ENCODE measurements around the gene CHML. TPM values are rescaled to one million over a fixed set of nuclear protein-coding genes. Genes with fewer than 3 reads are reported as not detected.

The CHML gene
- total and polyA plus RNA-seq, 12 donors = 0.30 to 10.0 (median 3.0) TPM

DNA sequence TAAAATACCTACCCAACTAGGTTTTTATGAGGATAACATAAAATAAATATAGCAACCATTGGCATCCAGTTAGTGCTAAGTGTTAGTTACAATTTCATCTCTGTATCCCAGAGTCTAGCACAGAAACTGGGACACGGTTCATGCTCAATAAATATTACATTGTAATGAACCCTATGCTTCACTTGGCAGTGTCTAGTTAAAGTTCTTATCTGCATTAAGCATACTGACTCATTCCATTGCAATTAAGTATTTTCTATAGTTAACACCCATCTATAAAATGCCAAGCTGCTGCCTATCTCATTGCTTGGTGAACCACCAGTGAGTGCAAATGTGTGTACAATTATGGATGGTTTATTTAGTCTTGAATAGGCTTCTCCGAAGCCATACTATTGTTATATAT is 15.2 kb downstream of the CHML start:
- Histone ChIP-seq H3K9me3 (replicated peaks in 1 of 3) (no peaks in the 10 kb centered on the region), H3K4me3 (no peak overlapping the region), H3K4me1 (replicated peaks in 1 of 2) (no peaks in the 10 kb centered on the region), H3K27ac (no peak overlapping the region), H3K27me3 (no peaks in the 10 kb centered on the region), H3K36me3 (replicated peaks in 1 of 2) (no peaks in the 10 kb centered on the region)
- WGBS, 4 donors = 86 to 94% (median 90%) methylated on average over 2 of the region's 2 CpGs
- DNase-seq = no peak
- no peak for TF ChIP-seq CTCF (IDR thresholded peaks at IDR 0.05)
- TF ChIP-seq POLR2A (IDR thresholded peaks at IDR 0.05) = no peak
- intact Hi-C loops (cut with DNase I) = loop anchor here (10.0 kb wide), 1 partner anchor 90 kb away; the partner anchor contains the start of gene KMO (in 2 of the 2)

DNA sequence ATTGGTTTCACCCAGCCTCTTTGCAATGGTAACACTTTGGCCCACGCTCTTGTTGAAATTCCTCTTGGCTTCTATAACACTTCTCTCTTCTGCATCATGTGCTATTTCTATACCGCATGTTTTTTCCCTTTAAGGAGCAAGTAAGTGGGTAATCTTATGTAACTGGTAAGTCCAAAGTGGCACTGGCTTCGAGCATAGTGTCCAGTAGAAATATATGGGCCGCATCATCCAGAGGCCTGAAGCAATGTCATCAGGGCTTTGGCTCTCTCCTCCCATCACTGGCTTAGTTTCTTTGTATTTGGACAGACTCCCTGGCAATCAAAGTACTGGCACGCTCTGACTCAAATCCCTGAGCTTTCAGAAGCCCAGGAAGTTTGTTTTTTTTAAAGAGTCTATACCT is 17.5 kb downstream of the CHML start:
- H3K27ac ChIP-seq = no peak overlapping the region

DNA sequence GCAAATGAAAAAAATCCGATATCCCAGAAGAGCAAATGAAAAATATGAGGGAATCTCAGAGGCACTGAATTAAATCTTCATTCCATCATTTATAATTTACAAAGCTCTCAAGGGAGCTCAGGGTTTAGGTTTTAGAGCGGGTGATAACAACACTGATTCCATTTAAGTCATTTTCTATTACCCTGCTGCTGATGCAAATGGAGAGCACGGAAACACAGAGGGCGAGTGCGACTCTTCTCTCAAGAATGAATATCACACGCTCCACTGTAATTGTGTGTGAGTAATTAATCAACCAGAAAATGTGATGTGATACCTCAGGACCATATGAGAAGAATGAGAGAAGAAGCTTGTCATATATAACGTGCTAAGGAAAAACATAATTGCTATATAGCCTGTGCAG is 22.7 kb downstream of the CHML start:
- WGBS, 4 donors = 93 to 95% (median 94%) methylated on average over 7 of the region's 7 CpGs
- no peak for TF ChIP-seq CTCF (IDR thresholded peaks at IDR 0.05)
- no peak for TF ChIP-seq POLR2A (IDR thresholded peaks at IDR 0.05)

More for the DNA sequence above, 17.5 kb downstream of the CHML start:
- TF ChIP-seq CTCF (IDR thresholded peaks at IDR 0.05) = no peak
- TF ChIP-seq POLR2A (IDR thresholded peaks at IDR 0.05) = no peak
- Histone ChIP-seq H3K27me3 (no peaks in the 10 kb centered on the region), H3K4me1 (replicated peaks in 1 of 2) (no peaks in the 10 kb centered on the region), H3K36me3 (replicated peaks in 1 of 2) (no peaks in the 10 kb centered on the region), H3K9me3 (replicated peaks in 1 of 3) (no peaks in the 10 kb centered on the region), H3K4me3 (no peak overlapping the region)
- intact Hi-C loops (cut with DNase I) = loop anchor here (10.0 kb wide), 1 partner anchor 88 kb away; the partner anchor contains the start of gene KMO (in 2 of the 2)
- WGBS, 4 donors = 70 to 86% (median 74%) methylated on average over 5 of the region's 5 CpGs
- DNase-seq = no peak

DNA sequence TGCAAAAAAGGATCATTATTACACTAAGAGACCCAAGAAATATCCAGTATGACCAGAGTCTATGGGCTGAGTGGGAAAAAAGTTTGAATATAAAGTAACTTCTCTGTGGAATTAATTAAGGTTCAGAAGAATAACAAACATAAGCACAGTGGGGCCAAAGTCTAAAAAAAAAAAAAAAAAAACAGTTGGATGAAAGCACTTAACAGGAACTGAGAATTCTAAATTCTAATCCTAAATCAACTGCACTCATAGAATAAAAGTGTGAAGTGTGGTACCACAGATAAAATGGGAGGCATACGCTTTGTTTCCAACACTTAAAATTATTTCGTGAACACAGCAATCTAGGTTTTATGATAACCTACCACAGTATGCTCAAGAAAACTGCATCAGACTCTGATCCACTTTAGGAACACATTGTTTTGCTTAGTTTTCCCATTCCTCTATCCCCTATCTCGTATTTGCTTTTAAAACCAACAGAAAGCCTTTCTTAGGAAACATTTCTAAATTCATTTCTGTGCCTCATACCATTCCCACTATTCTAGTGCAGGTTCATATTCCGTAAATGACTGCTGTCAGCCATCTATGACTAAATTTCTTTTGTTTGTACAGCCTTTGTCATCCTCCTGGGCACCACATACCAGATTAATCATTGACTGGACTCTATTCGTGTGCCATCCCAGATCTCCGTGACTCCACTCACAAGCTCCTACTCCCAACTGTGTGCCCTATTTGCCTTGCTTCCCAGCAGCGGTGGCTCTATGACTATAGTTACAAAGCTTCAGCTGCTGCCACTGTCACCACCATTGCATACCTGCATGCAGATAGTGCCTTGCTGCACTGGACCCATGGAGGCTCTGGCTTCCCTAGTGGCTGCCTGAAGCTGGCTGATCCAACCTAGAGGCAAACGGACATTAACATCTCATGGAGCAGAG is 24.9 kb downstream of the CHML start:
- DNase-seq = no peak
- H3K27ac ChIP-seq = no peak overlapping the region
- H3K9me3 ChIP-seq (replicated peaks in 1 of 3) = no peaks in the 10 kb centered on the region
- no peaks in the 10 kb centered on the region for H3K27me3 ChIP-seq
- H3K4me1 ChIP-seq (replicated peaks in 1 of 2) = peaks cover 0 to 7% of the 10 kb centered on the region in 2 donors
- H3K4me3 ChIP-seq = no peak overlapping the region
- WGBS, 4 donors = 84 to 93% (median 88%) methylated on average over 8 of the region's 8 CpGs
- H3K36me3 ChIP-seq (replicated peaks in 1 of 2) = no peaks in the 10 kb centered on the region
- intact Hi-C loops (cut with DNase I) = no loop called here
- TF ChIP-seq POLR2A (IDR thresholded peaks at IDR 0.05) (no peak), CTCF (IDR thresholded peaks at IDR 0.05) (no peak)

More for the DNA sequence above, 22.7 kb downstream of the CHML start:
- Histone ChIP-seq H3K36me3 (replicated peaks in 1 of 2) (no peaks in the 10 kb centered on the region), H3K27ac (no peak overlapping the region), H3K4me1 (replicated peaks in 1 of 2) (no peaks in the 10 kb centered on the region), H3K4me3 (no peak overlapping the region), H3K27me3 (no peaks in the 10 kb centered on the region), H3K9me3 (replicated peaks in 1 of 3) (no peaks in the 10 kb centered on the region)
- DNase-seq = no peak
- intact Hi-C loops (cut with DNase I) = no loop called here
